Choroid plexus epithelial cell (primary cell): ENCODE data around the gene ADCY10.
A peak's percentile ranks its signal among the peaks of the same experiment; 100 is the strongest.

Experiments
- DNase-seq: peaks from one replicate; pipeline ENCODE4 v3.0.0-alpha.2; 2010; ENCODE audit warnings: low read depth
- H3K4me3 ChIP-seq: 2 replicates; pipeline ENCODE4 v1.5.1; 2011; ENCODE audit warnings: low read depth, mild to moderate bottlenecking, control low read depth, low read length, moderate library complexity
- CTCF ChIP-seq: conservative IDR thresholded peaks from 2 replicates; pipeline ENCODE4 v1.5.1; 2011; ENCODE audit warnings: low read depth, mild to moderate bottlenecking, control low read depth, inconsistent platforms, low read length, moderate library complexity

The ADCY10 gene

GRCh38 chr1:167775178-167775577, 138.8 kb downstream of the ADCY10 start:
- TF ChIP-seq CTCF = no peak
- peak; percentile 65 for DNase-seq
- H3K4me3 ChIP-seq = no peak overlapping the region

GRCh38 chr1:167774710-167775109, 139.2 kb downstream of the ADCY10 start:
- TF ChIP-seq CTCF = no peak
- DNase-seq = peak; percentile 53
- H3K4me3 ChIP-seq = no peak overlapping the region

- no peak overlapping the region for H3K4me3 ChIP-seq
- TF ChIP-seq CTCF = no peak
- DNase-seq = no peak
Observed at GRCh38 chr1:167773516-167773915, 140.4 kb downstream of the ADCY10 start.

DNA sequence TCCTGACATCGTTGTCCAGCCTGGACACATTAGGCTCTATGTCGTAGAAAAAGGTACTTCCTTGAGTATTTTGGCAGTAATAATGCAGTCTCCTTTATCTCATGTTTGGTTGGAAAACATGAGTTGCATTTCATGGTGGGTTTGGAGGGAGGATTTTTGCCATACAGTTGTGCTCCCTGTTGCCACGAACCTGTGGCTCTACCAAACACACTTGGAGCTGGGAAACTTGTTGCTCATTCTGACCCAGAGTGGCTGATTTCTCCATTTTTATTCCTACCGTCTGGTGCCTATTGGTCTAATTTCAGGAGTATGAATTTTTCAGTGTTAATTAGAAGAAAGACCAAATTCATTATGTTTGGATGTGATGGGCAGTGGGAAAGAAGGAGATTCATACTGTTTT, 141.5 kb downstream of the ADCY10 start:
- no peak for TF ChIP-seq CTCF
- no peak overlapping the region for H3K4me3 ChIP-seq
- DNase-seq = no peak

GRCh38 chr1:167770127-167770526, 143.8 kb downstream of the ADCY10 start:
- H3K4me3 ChIP-seq = no peak overlapping the region
- no peak for DNase-seq
- no peak for TF ChIP-seq CTCF

GRCh38 chr1:167767761-167768160, 146.2 kb downstream of the ADCY10 start:
- H3K4me3 ChIP-seq = no peak overlapping the region
- TF ChIP-seq CTCF = no peak
- DNase-seq = no peak

GRCh38 chr1:167766538-167766937, 147.4 kb downstream of the ADCY10 start:
- no peak for DNase-seq
- no peak overlapping the region for H3K4me3 ChIP-seq
- TF ChIP-seq CTCF = no peak
